Superior temporal gyrus (tissue), 1 donor: ENCODE measurements around the gene OCSTAMP.

ENCODE experiments used
- DNase-seq: peaks from one replicate; pipeline ENCODE4 v3.0.0-alpha.2; 2016; ENCODE audit errors: extremely low spot score

The OCSTAMP gene

GRCh38 chr20:46552460-46553420, 2.3 kb upstream of the OCSTAMP start:
- no peak for DNase-seq

GRCh38 chr20:46551522-46552381, 1.3 kb upstream of the OCSTAMP start:
- no peak for DNase-seq

- no peak for DNase-seq
Measured at GRCh38 chr20:46549188-46549972, 1.1 kb downstream of the OCSTAMP start.

GRCh38 chr20:46548688-46549087, 1.8 kb downstream of the OCSTAMP start:
- DNase-seq: no peak

GRCh38 chr20:46547995-46548394, 2.5 kb downstream of the OCSTAMP start:
- no peak for DNase-seq

DNA sequence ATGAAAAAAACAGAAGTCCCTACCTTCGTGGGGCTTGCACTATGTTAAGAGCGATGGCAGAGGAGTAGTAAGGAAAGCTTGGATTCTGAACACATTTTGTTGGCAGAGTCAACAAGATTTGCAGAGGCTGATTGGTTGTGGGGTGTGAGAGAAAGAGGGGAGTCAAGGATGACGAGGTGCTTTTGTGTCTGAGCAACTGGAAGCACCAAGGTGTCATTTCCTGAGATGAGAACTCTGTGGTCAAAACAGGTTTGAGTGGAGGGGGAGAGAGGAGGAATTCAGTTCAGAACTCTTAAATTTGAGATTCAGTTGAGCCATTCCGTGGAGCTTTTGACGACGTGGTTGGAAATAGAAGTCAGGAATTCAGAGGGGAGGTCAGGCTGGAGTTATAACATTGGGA, 3.5 kb downstream of the OCSTAMP start:
- DNase-seq: no peak

GRCh38 chr20:46546298-46546697, 4.2 kb downstream of the OCSTAMP start:
- no peak for DNase-seq

- DNase-seq: no peak
Measured at GRCh38 chr20:46545827-46546138, 4.7 kb downstream of the OCSTAMP start.

- DNase-seq: no peak
Measured at GRCh38 chr20:46545077-46545826, 5.2 kb downstream of the OCSTAMP start.

- no peak for DNase-seq
Measured at GRCh38 chr20:46544576-46544975, 5.9 kb downstream of the OCSTAMP start.

- no peak for DNase-seq
Measured at GRCh38 chr20:46543959-46544358, 6.5 kb downstream of the OCSTAMP start.

GRCh38 chr20:46543033-46543432, 7.4 kb downstream of the OCSTAMP start:
- no peak for DNase-seq

- DNase-seq: no peak
Measured at GRCh38 chr20:46541229-46541935, 9.1 kb downstream of the OCSTAMP start.

DNA sequence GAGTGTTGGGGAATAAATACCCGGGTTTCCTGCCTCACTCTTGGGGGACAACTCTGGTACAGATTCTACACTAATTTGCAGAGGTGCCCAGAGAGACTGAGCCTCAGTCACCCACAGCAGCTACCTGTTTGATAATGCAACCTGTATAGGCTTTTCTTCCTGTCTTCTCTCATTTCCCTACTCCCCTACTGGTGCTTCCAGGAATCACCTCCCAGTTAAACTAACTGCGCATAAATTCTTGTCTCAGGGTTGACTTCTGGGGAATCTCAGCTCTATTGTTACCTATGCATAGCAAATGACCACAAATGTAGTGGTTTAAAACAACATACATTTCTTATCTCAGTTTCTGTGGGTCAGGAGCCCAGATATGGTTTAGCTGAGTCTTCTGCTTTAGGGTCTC, 11.3 kb downstream of the OCSTAMP start:
- DNase-seq: no peak

DNA sequence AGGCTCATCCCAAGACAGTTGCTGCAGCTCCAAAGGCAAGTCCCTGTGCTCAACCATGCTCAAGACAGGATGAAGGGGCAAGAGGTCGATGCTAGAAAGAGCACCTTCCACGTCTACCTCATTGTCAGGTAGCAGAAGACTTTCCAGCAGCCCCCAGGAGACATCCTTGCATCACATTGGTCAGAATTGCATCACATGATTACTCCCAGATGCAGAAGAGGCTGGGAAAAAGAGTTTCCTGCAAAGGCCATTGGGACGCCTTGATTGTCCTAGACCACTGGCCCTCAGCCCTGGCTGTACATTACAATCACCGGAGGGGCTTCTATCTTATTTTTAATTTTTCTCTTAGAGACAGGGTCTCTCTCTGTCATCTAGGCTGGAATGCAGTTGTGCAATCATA, 19.8 kb downstream of the OCSTAMP start:
- DNase-seq: no peak

GRCh38 chr20:46523696-46524328, 26.6 kb downstream of the OCSTAMP start:
- no peak for DNase-seq

GRCh38 chr20:46523108-46523507, 27.3 kb downstream of the OCSTAMP start:
- DNase-seq: no peak

- peak; percentile 68 for DNase-seq
Measured at GRCh38 chr20:46520976-46521579, 29.4 kb downstream of the OCSTAMP start.

- DNase-seq: no peak
Measured at GRCh38 chr20:46520540-46520939, 29.9 kb downstream of the OCSTAMP start.
